ENCODE measurements around the gene MRPL10.
A peak's percentile ranks its signal among the peaks of the same experiment; 100 is the strongest.

Gene MRPL10

DNA sequence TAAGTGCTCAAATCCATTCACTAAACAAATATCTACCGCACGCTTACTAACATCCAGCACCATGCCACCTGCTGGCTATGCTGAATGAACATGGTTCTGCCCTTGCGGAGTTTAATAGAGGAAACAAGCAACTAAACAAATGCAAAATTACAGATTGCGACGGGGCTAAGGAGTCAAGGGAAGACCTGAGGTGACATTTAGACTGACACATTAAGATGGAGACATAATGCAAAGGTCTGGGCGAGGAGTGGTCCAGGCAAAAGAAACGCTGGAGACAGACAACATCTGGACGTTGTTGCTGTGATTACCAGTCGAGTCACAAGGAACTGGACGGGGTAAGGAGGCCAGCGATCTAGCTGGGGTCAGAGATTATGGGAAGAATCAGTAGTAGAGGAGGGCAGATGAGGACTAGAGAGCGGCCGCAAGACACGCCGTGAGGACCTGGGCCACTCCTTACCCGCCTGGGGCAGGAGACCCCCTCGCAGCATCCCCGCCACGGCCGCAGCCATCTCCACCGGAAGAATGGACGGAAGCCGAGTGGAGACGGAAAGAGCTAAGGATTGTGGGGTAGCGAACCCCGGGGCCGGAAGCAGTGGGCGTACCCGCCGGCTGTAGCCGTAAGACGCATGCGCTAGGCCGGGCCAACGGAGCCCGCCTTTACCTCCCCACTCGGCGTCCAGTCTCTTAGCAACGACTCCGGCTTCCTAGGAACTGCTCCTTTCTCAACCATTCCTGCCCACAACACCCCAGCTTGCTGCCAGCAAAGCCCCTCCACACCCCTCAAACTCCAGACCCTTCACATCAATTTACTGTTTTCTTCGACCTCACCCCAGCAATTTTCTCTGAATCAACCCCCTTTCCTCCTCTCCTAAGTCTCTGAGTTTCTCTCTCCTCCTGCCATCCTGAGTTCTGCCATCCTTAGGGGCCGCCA, at the start of gene MRPL10, which contains the start of gene LRRC46:
TSS of gene MRPL10 (minus strand) at position 539 of the 931 bp plus-strand sequence. CDS start at position 509, 30 bp downstream.
TSS of gene LRRC46 (plus strand) at position 668 of the 931 bp plus-strand sequence. CDS start 320 bp downstream, outside the sequence.
- DNase-seq (ENCODE audit: low read depth) = peak; percentile 81

DNA sequence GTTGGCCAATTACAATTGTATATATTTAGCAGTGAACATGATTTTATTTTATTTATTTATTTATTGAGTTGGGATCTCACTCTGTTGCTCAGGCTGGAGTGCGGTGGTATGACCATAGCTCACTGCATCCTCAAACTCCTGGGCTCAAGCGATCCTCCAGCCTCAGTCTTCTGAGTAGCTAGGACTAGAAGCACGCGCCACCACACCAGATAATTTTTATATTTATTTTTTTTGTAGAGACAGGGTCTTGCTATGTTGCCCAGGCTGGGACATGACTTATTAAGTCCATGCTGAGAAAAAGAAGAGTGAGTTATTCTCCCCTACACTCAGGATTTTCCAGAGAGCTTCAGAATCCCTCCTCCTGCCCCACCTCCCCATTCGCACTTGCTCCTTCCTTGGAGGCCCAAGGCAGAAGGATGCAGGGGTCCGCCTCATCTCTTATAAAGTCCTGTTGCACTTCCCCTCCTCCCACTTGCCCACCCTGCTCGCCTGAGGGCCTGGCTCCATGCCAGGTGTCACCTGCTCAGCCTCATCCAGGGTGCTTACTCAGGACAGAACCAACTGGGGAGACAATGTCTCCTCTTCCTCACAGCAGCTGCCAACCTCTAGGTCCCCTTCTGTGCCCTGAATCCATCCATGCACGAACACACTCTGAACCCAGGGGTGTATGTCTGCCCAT, 48.6 kb upstream of the MRPL10 start:
- DNase-seq (ENCODE audit: low read depth) = no peak

GRCh38 chr17:47879028-47879585, 47.8 kb upstream of the MRPL10 start:
- no peak for DNase-seq (ENCODE audit: low read depth)

GRCh38 chr17:47878203-47879027, 47.1 kb upstream of the MRPL10 start:
- no peak for DNase-seq (ENCODE audit: low read depth)

GRCh38 chr17:47877368-47878034, 46.2 kb upstream of the MRPL10 start:
- no peak for DNase-seq (ENCODE audit: low read depth)

GRCh38 chr17:47875011-47875985, 44.0 kb upstream of the MRPL10 start:
- DNase-seq (ENCODE audit: low read depth) = no peak

DNA sequence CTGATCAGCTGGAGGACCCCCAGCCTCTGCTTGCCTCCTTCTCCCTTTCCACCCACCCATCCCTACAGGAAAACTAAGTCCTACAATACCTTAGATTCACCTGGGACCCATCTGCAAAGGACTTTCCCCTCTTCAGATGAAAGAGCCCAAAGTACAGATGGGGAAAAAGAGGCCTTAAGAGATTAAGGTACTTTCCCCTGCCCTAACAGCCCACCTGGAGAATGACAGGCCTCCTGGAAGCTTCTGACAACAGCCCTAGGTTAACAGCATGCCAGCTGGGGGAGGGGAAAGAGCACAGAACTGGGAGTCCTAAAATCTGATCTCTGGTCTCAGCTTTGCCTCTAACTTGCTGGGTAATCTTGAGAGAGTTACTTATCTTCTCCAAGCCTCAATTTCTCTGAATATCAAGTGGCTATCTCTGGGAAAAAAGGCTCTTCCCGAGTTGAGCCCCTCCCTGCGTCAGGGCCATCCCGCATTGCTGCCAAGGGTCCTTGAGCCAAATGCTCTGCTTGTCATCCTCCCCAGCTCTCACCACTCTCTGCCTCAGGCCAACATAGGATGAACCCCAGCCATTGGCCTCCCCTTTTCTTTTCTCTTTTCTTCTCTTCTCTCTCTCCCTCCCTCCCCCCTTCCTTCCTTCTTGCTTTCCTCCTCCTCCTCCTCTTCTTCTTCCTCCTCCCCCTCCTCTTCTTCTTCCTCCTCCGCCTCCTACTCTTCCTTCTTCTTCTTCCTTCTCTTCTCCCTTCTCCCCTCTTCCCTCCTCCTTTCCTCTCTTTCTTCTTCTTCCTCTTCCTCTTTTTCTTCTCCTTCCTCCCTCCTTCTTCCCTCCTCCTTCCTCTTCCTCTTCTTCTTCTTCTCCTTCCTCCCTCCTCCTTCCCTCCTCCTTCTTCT, 42.1 kb upstream of the MRPL10 start:
- no peak for DNase-seq (ENCODE audit: low read depth)

DNA sequence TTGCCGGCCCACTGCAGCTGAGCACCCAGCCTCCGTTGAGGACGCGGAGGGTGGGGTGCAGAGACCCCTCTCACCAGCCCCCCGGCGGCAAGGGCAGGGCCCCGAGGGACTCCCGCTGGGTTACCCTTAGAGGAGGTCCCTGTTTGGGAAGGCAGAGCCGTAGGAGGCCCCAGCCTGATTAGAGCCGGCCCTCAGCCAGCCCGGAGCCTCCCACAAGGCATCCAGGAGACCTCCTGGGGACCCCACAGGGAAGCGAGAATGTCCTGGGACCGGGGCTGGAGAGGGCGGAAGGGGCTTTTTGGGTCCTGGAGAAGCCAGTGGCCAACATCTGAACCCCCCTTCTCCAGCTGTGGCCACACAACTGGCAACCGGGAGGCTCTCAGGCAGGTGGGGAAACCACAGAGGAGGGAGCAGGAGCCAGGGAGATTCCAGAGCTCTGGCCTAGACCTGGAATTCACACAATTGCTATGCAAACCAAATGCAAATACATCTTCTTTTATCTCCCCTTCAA, 41.4 kb upstream of the MRPL10 start:
- DNase-seq (ENCODE audit: low read depth) = no peak

DNA sequence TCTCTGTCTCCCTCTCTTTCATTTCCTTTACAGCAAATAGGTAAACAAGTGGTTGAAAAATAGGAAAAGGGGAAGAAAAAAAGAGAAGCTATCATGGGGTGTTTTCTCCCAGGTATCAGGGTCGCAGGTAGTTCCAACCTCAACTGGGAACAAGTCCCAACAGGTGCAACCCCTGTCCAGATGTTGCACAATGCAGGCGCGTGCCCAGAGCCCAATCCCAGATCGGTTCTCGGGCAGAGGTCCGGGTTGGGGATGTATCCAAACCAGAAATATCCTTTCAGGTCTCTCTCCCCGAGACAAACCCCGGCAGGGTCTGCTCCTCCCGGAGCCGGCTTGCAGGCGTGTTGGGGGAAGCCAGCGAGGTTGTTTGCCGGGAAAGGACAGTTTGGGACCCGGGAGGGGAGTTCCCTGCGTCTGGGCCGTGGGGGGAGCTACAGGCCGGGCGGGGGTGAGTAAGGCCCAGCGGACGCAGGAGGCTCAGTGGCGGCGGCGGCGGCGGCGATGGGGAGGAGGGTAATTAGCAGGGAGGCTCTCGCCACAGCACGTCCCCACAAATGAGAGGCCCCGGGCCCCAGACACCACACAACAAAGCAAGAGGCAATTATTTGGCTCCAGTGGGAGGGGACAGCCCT, 40.8 kb upstream of the MRPL10 start:
- no peak for DNase-seq (ENCODE audit: low read depth)

GRCh38 chr17:47871048-47871447, 39.7 kb upstream of the MRPL10 start:
- no peak for DNase-seq (ENCODE audit: low read depth)

DNA sequence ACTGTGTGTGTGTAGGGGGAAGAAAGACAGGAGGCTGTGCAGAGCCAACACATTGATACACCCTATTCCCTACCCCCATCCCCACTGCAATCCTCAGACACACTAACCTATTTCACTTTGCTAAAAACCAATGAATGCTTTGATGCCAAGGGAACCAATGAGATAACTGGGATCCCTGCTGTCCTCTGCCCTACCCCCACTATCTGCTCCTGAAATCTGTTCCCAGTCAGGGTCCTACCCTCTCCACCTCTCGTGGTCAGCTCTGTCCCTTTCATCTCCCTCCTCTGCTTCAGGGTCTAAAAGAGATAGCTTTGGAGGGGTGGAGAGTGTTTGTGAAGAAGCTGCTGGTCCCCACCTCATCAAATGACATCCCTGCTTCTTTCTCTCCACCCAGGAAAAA, 38.7 kb upstream of the MRPL10 start:
- no peak for DNase-seq (ENCODE audit: low read depth)

DNA sequence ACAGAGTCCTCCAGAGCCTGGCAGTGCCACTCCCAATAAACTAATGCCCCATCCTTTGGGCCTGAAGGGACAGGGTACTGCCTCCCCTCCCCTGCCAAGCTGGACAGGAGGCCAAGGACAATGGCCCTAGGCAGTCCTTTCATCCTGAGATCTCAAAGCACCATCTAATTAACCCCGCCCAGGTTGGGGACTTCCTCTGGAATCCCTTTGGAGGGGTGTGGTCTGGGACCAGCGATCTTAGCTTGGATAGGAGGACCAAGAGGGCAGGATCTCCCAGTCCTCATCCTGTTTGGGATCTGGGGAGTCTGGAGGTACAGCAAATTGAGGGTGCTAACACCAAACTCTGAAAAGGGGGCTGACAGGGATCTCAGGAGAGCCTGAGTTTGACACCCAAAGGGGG, 37.8 kb upstream of the MRPL10 start:
- no peak for DNase-seq (ENCODE audit: low read depth)

DNA sequence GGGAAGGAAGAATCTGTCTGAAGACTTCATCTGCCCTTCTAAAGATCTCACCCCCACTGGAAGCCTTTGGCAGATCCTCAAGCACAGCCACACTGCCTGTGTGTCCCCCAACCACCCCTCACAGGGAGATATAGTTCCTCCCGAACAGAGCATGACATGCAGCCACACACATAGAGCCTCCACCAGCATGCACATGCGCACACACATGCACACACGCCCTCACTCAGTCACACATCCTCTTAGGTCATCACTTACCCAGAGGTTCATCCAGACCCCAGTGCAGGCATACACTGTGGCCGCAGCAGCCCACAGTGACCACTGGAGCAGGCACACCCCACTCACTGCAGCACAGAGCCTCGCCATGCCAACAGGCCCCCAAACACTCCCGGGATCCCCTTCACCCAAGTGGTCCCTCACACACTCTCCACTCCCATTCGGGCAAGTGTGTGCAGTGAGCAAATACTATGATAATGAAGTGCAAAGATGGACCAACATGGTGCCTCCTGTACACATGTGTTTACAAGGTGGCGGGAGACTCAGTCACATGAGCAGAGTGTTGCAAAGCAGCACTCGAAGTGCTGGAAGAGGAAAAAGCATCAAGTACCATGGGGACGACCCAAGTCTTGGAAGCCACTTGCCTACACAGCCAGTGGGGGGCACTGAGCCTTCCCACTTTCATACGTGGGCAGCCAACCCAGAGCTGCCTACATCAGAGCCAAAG, 36.6 kb upstream of the MRPL10 start:
- no peak for DNase-seq (ENCODE audit: low read depth)

GRCh38 chr17:47866941-47867340, 35.6 kb upstream of the MRPL10 start:
- no peak for DNase-seq (ENCODE audit: low read depth)

DNA sequence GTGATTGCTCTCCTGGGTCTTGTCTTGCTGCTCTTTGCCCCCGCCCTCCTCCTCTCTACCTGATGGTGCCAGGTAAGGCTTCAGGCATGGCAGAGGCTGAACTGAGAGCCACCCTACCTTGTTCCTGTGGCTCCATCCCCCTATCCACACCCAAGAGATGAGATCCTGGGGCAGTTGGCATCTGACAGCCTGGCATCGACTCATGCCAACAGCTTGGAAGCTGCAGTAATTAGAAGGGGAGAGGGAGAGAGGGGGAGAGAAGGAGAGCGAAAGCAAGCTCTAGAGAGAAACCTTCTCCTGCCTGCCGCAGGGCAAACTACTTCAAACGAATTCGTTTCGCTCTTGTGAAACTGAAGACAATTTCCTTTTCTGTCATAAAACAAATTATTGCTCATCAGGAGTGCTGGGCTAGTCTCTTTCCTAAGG, 33.5 kb upstream of the MRPL10 start:
- no peak for DNase-seq (ENCODE audit: low read depth)

DNA sequence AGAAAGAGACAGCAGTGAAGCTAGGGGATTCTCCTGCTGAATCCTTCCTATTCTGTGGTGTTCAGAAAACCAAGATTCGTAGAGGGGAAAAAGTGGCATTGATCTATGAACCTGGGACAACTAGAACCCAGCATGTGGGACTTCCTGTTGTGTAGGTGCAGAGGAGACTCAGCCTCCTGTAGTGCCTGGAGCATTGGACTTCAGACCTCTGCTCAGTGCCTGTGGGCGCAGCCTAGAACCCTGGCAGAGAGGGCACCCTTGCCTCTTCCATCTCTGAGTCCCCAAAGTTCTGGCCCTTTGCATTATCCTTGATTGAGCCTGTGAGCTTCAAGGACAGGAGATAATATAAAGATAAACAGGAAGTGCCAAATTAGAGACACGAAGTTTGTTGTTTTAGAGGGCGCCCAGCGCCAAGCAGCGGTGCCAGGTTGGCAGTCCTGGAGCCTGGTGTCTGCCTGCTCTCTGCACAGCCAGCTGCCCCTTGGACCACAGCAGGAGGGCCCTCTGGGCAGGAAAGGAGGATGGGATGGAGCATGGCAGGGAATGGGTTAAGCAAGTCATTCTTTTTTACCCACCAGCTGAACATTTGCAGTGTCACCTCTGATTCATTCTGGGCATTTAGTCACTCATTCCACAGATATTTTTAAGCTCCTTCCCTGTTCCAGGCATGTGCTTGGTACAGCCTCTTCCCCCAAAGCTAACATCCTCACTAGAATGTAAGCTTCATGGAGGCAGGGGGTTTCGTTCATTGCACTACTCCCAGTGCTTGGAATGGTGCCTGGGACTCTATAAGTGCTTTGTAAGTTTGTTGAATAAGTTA, 31.5 kb upstream of the MRPL10 start:
- DNase-seq (ENCODE audit: low read depth) = no peak

GRCh38 chr17:47860386-47860785, 29.0 kb upstream of the MRPL10 start:
- no peak for DNase-seq (ENCODE audit: low read depth)
